Testis (tissue), 3 donors: ENCODE measurements around the gene FOXO6. TPM values are rescaled to one million over a fixed set of nuclear protein-coding genes. Genes with fewer than 3 reads are reported as not detected.

Experiments used
- DNase-seq: peaks from one replicate; pipeline ENCODE4 v3.0.0-alpha.2; 2019
- H3K27ac ChIP-seq, 2 donors: fragments of 200-600 bp; sonication (generic); one replicate each; pipeline ENCODE4 v1.5.1; 2019
- H3K27me3 ChIP-seq: fragments of 200-600 bp; sonication (generic); one replicate; pipeline ENCODE4 v1.5.1; 2019
- H3K36me3 ChIP-seq: fragments of 200-600 bp; sonication (generic); one replicate; pipeline ENCODE4 v1.5.1; 2017; ENCODE audit warnings: low read depth; ENCODE audit errors: missing control alignments
- H3K4me1 ChIP-seq: fragments of 200-600 bp; sonication (generic); one replicate; pipeline ENCODE4 v1.5.1; 2019
- H3K4me3 ChIP-seq, 2 donors: fragments of 200-600 bp; sonication (generic); one replicate each; pipeline ENCODE4 v1.5.1; 2017 to 2019
- H3K9me3 ChIP-seq: fragments of 200-600 bp; sonication (generic); one replicate; pipeline ENCODE4 v1.5.1; 2017
- CTCF ChIP-seq, 3 experiments: fragments of 450-650 bp in 2 of 3; fragments of 200-600 bp in 1 of 3; sonication (generic) in 1 of 3; IDR thresholded peaks; one replicate each; pipeline ENCODE4 v1.5.1; 2016 to 2019; ENCODE audit warnings: antibody characterized with exemption in 3 of 3, mild to moderate bottlenecking in 2 of 3, moderate library complexity in 1 of 3
- POLR2A ChIP-seq: fragments of 450-650 bp; IDR thresholded peaks from one replicate; pipeline ENCODE4 v1.6.1; 2017; ENCODE audit warnings: antibody characterized with exemption, mild to moderate bottlenecking, moderate library complexity
- WGBS, 2 donors: methylation state at CpG; one replicate each; pipeline ENCODE4 v1.1.5; 2018; 5-methylcytosine and 5-hydroxymethylcytosine counted together
- intact Hi-C: fragments of 100-400 bp; cut with DNase I; formaldehyde crosslinking; loops from one replicate; pipeline ENCODE4 v1.15.1; 2023; ENCODE audit warnings: low total_unique reads
- polyA plus RNA-seq: library from polyadenylated mRNA; stranded (reverse); fragments of 350-450 nt; fragmentation: Illumina TruSeq; extraction: RNeasy Lipid Tissue Mini Kit (QIAGEN cat#74804); gene quantifications from one replicate; pipeline ENCODE4 v1.2.3, GENCODE V29; 2014; ENCODE audit warnings: low read depth, low replicate concordance; ENCODE audit not compliant: insufficient read depth
- total RNA-seq, 2 donors: library from RNA; depleted of rRNA; stranded (reverse); fragments of >200 nt; gene quantifications; one replicate each; pipeline ENCODE4 v1.2.3, GENCODE V29; 2016

Gene FOXO6
- total and polyA plus RNA-seq, 3 donors from 2014 or later = 2.4 to 4.5 (median 3.8) TPM

DNA sequence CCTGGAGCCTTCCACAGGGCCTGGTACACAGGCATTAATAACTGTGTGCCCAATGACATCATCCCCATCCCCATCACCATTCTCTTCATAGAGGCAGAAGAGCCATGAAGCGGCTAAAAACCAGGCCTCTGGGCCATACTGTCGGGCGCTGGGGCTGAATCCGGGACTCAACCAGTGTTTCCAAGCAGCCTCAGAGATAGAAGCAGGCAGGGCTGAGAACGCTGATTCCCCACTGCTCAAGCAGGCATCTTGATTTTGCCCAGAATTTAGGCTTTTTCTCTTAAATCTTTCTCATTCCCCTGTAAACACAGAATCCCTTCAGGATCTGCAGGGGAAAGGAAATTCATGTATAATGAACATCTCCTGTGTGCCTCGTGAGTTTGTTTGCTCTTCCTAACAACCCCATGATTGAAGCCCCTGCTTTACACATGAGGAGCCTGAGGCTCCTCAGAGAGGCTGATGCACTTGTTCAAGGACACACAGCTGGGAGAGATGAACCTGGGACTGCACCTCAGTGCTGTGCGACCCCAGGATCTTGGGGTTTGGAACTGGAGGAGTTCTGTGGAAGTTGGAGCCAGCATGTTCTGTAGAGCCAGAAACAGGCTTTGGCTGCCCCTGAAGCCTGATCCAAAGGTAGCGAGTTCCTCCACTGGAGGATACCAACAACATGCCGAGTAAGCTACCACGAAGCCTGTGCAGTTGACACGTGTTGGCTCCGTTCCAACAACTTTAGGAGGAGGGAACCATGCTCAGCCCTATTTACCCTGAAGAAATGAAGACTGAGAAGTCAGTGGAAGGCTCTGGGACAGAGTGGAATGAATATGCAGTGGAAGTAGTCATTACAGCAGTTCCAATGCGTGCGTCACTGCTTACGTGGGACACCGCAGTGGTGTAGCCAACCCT is 67.8 kb downstream of the FOXO6 start:
- DNase-seq = no peak
- Histone ChIP-seq H3K4me3 (no peak overlapping the region), H3K4me1 (peaks cover 20% of the 10 kb centered on the region), H3K27me3 (no peaks in the 10 kb centered on the region), H3K9me3 (no peaks in the 10 kb centered on the region), H3K27ac (no peak overlapping the region), H3K36me3 (no peaks in the 10 kb centered on the region)
- WGBS, 2 donors = 84 to 88% methylated on average over 15 to 16 of the region's 16 CpGs
- no peak for TF ChIP-seq CTCF (IDR thresholded peaks at IDR 0.05)
- TF ChIP-seq POLR2A = no peak
- intact Hi-C loops = no loop called here

DNA sequence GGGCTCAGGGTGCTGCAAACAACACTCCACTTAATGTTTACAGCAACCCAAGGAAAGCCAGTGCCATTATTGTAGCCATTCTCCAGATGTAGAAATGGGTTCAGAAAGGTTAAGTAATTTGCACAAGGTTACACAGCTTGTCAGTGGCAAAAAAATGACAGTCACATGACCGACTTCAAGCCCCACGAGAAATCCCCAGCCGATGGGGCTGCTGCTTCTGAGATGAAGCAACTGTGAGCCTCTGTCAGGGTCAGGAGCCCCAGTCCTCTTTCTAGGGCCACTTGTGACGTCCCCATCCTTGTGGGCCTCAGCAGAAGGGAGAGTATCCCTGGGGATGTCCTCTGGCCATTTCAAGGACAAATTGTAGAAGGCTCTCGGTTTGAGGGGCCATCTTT is 68.4 kb downstream of the FOXO6 start:
- DNase-seq = no peak
- peaks cover 20% of the 10 kb centered on the region for H3K4me1 ChIP-seq
- H3K9me3 ChIP-seq = no peaks in the 10 kb centered on the region
- no peaks in the 10 kb centered on the region for H3K36me3 ChIP-seq
- intact Hi-C loops = no loop called here
- WGBS, 2 donors = 63 to 81% methylated on average over 5 of the region's 5 CpGs
- TF ChIP-seq CTCF (IDR thresholded peaks at IDR 0.05) (no peak), POLR2A (no peak)
- H3K27ac ChIP-seq = no peak overlapping the region
- H3K4me3 ChIP-seq = no peak overlapping the region
- no peaks in the 10 kb centered on the region for H3K27me3 ChIP-seq

GRCh38 chr1:41430069-41430468 is 68.8 kb downstream of the FOXO6 start:
- Histone ChIP-seq H3K27ac (no peak overlapping the region), H3K36me3 (no peaks in the 10 kb centered on the region), H3K27me3 (no peaks in the 10 kb centered on the region), H3K9me3 (no peaks in the 10 kb centered on the region), H3K4me1 (peaks cover 20% of the 10 kb centered on the region), H3K4me3 (no peak overlapping the region)
- TF ChIP-seq CTCF (IDR thresholded peaks at IDR 0.05) (no peak), POLR2A (no peak)
- intact Hi-C loops = no loop called here
- no peak for DNase-seq
- WGBS, 2 donors = 58 to 66% methylated on average over 4 of the region's 4 CpGs

GRCh38 chr1:41430582-41430981 is 69.3 kb downstream of the FOXO6 start:
- no peaks in the 10 kb centered on the region for H3K9me3 ChIP-seq
- 69 to 86% methylated on average over 4 of the region's 4 CpGs for WGBS, 2 donors
- no peak overlapping the region for H3K4me3 ChIP-seq
- H3K27ac ChIP-seq = no peak overlapping the region
- H3K4me1 ChIP-seq = peaks cover 20% of the 10 kb centered on the region
- intact Hi-C loops = no loop called here
- no peaks in the 10 kb centered on the region for H3K27me3 ChIP-seq
- no peak for DNase-seq
- TF ChIP-seq POLR2A (no peak), CTCF (IDR thresholded peaks at IDR 0.05) (no peak)
- H3K36me3 ChIP-seq = no peaks in the 10 kb centered on the region
